CD4-positive, alpha-beta T cell treated with Interleukin-4 for 4 hours (primary cell): ENCODE results near the gene BCL11B.

Experiments used
- DNase-seq: peaks from one replicate; pipeline ENCODE4 v3.0.0-alpha.2; 2020

Gene BCL11B

GRCh38 chr14:99216191-99216590, 55.8 kb downstream of the BCL11B start:
- DNase-seq, result no peak

- DNase-seq, result no peak
These were observed 56.7 kb downstream of the BCL11B start for GRCh38 chr14:99215277-99215676.

GRCh38 chr14:99214701-99215100, 57.3 kb downstream of the BCL11B start:
- DNase-seq, result no peak

GRCh38 chr14:99213527-99213971, 58.4 kb downstream of the BCL11B start:
- no peak for DNase-seq

- peak; percentile 74 for DNase-seq
These were observed 58.9 kb downstream of the BCL11B start for GRCh38 chr14:99213101-99213500.

- no peak for DNase-seq
These were observed 59.4 kb downstream of the BCL11B start for GRCh38 chr14:99212646-99213045.

GRCh38 chr14:99212199-99212598, 59.8 kb downstream of the BCL11B start:
- no peak for DNase-seq

GRCh38 chr14:99211410-99211809, 60.6 kb downstream of the BCL11B start:
- DNase-seq, result no peak

GRCh38 chr14:99210333-99210732, 61.7 kb downstream of the BCL11B start:
- no peak for DNase-seq

GRCh38 chr14:99209409-99209808, 62.6 kb downstream of the BCL11B start:
- DNase-seq, result no peak

- no peak for DNase-seq
These were observed 63.7 kb downstream of the BCL11B start for GRCh38 chr14:99208318-99208717.

GRCh38 chr14:99207456-99207855, 64.5 kb downstream of the BCL11B start:
- DNase-seq, result no peak

- DNase-seq, result no peak
These were observed 65.9 kb downstream of the BCL11B start for GRCh38 chr14:99206090-99206489.

- no peak for DNase-seq
These were observed 66.8 kb downstream of the BCL11B start for GRCh38 chr14:99205086-99205688.

GRCh38 chr14:99203801-99204200, 68.2 kb downstream of the BCL11B start:
- no peak for DNase-seq

- no peak for DNase-seq
These were observed 68.9 kb downstream of the BCL11B start for GRCh38 chr14:99203080-99203479.

GRCh38 chr14:99202516-99202915, 69.5 kb downstream of the BCL11B start:
- DNase-seq, result no peak

GRCh38 chr14:99201351-99202073, 70.5 kb downstream of the BCL11B start:
- DNase-seq, result no peak

GRCh38 chr14:99200654-99201005, 71.4 kb downstream of the BCL11B start:
- DNase-seq, result no peak

- DNase-seq, result no peak
These were observed 71.9 kb downstream of the BCL11B start for GRCh38 chr14:99199846-99200653.

- DNase-seq, result no peak
These were observed 73.1 kb downstream of the BCL11B start for GRCh38 chr14:99198746-99199502.

GRCh38 chr14:99196310-99196650, 75.7 kb downstream of the BCL11B start:
- DNase-seq, result no peak

GRCh38 chr14:99195602-99196309, 76.2 kb downstream of the BCL11B start:
- no peak for DNase-seq
